HG03045 (cell line): ENCODE data around the gene SPDYE17.
"Not testable (repeated sequence)": the region's sequence is repeated elsewhere in the genome, so short reads cannot be mapped to it uniquely, and the experiment has no call there.

Experiments used
- ATAC-seq: cut with Tn5 transposase; IDR thresholded peaks from one replicate; pipeline ENCODE4 v1.9.1; 2021; ENCODE audit warnings: mild to moderate bottlenecking, moderate library complexity; ENCODE audit not compliant: unreplicated experiment

The SPDYE17 gene, protein sequence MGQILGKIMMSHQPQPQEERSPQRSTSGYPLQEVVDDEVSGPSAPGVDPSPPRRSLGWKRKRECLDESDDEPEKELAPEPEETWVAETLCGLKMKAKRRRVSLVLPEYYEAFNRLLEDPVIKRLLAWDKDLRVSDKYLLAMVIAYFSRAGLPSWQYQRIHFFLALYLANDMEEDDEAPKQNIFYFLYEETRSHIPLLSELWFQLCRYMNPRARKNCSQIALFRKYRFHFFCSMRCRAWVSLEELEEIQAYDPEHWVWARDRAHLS

DNA sequence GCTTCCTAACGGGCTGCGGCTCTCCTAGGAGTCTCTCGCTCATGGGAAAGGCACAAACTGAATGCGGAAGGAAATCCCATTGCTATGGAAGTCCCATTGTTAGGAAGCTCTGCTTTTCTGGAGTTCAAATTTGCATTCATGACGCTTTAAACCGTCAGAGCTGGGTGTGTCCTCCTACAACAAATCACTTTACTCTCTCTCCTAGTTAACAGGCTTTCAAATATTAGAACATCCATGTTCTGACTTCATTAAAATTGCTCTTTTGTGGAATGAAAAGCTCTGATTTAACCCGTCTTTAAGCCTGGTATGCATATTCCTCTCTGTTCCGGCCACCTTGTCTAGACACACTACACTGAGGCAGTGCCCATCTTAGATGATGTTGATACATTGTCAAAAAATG, at the start of gene SPDYE17:
Gene SPDYE17 (minus strand): TSS at position 101 of the 400 bp plus-strand sequence. CDS start 1,791 bp downstream, outside the sequence.
- ATAC-seq = not testable (repeated sequence)

GRCh38 chr7:77080236-77080635, 48.1 kb upstream of the SPDYE17 start:
- ATAC-seq = not testable (repeated sequence)

GRCh38 chr7:77079624-77080023, 47.5 kb upstream of the SPDYE17 start:
- ATAC-seq = not testable (repeated sequence)

GRCh38 chr7:77079112-77079511, 47.0 kb upstream of the SPDYE17 start:
- not testable (repeated sequence) for ATAC-seq

DNA sequence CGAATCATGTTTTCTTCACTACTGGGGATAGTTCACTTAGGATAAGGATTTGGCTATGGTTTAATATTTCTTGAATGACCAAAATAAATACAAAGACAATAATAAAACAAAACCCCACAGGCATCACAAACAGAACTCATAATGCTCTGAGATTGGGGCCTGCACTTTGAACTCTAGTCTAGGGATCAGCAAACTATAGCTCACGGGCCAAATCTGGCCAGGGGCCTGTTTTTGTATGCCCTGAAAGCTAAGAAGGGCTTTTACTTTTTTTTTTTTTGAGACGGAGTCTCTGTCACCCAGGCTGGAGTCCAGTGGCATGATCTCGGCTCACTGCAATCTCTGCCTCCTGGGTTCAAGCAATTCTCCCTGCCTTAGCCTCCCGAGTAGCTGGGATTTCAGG, 44.9 kb upstream of the SPDYE17 start:
- not testable (repeated sequence) for ATAC-seq

DNA sequence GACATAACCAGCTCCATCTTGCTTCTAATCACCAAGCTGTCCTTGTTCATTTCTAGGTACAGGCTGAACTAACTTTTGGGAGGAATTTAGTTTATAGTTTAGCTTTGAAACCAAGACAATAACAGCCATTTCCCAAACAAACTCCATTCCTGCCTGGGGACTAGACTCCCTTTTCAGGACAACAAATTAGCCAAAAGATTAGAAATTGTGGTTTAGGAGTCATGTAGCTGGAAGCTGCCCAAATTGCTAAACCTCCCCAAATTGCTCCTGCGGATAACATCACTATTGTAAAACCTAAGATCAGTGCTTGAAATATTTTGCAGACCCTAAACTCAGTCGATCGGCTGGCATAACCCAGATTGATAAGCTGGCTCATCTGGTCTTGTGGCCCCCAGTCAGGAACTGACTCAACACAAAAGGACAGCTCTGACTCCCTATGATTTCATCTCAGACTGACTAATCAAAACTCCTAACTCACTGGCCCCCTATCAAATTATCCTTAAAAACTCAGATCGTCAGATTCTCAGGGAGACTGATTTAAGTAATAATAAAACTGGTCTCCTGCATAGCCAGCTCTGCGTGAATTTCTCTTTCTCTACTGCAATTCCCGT, 42.7 kb upstream of the SPDYE17 start:
- not testable (repeated sequence) for ATAC-seq

GRCh38 chr7:77071108-77071507, 38.9 kb upstream of the SPDYE17 start:
- not testable (repeated sequence) for ATAC-seq

DNA sequence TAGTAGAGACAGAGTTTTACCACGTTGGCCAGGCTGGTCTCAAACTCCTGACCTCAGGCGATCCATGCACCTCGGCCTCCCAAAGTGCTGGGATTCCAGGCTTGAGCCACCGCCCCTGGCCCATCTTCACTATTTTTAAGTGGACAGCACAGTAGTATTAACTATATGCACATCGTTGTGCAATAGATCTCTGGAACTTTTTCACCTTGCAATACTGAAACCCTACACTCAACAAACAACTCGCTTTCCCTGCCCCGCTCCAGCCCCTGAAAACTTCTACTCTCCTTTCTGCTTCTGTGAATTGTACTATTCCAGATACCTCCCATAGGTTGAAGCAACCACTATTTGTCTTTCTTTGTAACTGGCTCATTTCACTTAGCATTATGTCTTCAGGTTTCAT, 33.7 kb upstream of the SPDYE17 start:
- not testable (repeated sequence) for ATAC-seq

DNA sequence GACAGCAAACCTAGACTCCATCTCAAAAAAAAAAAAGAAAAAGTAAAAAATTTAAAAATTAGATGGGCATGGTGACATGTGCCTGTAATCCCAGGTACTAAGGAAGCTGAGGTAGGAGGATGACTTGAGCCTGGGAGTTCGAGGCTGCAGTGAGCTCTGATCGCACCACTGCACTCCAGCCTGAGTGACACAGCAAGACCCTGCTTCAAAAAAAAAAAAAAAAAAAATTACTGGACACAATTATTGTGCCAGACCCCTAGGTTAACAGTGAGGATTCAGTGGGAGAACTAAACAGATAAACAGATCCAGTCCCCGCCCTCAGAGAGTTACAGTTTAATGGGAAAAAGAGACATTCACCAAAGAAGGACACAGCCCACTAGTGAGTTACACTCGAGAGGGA, 31.6 kb upstream of the SPDYE17 start:
- ATAC-seq = not testable (repeated sequence)

GRCh38 chr7:77062557-77062956, 30.4 kb upstream of the SPDYE17 start, which contains the start of gene SPDYE18:
SPDYE18 (minus strand) TSS chr7:77062558; CDS start chr7:77060512, 2,046 bp downstream.
- ATAC-seq = not testable (repeated sequence)

- ATAC-seq = not testable (repeated sequence)
Observed at GRCh38 chr7:77026349-77026748, 5.8 kb downstream of the SPDYE17 start.

DNA sequence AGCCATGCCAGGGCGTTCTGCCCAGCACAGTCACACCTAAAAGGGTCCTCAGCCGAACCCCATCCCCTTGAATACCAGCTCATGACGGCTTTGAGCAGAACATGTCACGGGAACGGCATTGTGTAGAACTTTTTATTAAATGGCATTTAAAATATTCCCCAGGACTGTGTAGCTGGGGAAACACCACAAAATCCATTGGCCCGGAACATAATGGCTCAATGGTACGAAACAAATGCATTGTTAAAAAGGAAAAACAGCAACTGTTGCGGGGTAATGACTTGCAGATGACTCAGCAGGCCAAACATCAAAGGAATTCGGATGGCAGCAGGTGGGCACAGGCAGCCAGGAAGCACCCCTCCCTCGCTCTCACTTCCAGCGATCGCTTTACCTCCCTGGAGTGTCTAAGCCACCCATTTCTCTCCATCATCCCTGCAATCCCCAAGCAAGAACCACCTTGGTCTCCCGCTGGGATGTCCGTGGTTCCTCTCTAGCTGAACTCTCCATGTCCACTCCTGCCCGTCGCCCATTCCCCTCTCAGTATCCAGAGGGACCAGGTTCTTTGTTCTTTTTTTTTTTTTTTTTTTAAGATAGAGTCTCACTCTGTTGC, 22.0 kb downstream of the SPDYE17 start:
- ATAC-seq = not testable (repeated sequence)

DNA sequence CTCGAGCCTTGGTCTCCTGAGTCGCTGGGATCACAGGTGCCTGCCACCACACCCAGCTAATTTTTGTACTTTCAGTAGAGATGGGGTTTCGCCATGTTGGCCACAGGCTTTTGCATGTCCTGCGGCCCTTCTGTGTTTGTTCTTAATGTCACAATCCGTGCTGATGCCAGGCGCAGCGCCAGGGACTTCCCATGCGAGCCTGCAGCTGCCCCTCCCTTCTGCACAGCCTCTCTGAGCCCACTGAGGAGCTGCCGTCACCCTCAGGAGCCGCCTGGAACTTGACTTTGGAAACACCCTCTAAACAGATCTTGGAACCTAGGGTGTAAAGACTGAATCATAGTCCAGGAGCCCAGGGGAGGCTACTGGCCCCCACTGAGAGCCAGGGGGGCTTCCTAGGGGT, 24.2 kb downstream of the SPDYE17 start:
- not testable (repeated sequence) for ATAC-seq

- ATAC-seq = not testable (repeated sequence)
Observed at GRCh38 chr7:77006127-77007110, 25.7 kb downstream of the SPDYE17 start.

DNA sequence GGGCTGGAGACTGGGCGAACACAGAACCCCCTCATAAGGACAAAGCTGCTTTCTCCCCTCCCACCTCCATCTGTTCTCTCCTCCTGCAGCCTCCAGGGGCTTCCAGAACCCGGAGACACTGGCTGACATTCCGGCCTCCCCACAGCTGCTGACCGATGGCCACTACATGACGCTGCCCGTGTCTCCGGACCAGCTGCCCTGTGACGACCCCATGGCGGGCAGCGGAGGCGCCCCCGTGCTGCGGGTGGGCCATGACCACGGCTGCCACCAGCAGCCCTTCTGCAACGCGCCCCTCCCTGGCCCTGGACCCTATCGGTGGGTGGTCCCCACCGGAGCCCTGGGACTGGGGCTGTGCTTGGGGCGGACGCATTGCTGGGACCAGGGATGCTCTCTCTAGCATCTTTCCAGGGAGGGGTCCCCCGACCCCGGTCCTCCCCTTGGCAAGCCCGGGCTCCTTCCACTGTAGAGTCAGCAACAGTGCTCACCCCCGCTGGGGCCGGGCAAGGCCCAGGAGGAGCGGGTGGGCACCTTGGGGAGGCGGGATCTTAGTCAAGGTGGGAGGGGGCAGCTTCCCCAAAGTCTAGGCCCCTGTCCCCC, 26.6 kb downstream of the SPDYE17 start:
- not testable (repeated sequence) for ATAC-seq

GRCh38 chr7:77004151-77004550, 28.0 kb downstream of the SPDYE17 start:
- ATAC-seq = not testable (repeated sequence)

- not testable (repeated sequence) for ATAC-seq
Observed at GRCh38 chr7:77003241-77003640, 28.9 kb downstream of the SPDYE17 start.

GRCh38 chr7:77002678-77003233, 29.4 kb downstream of the SPDYE17 start:
- not testable (repeated sequence) for ATAC-seq

DNA sequence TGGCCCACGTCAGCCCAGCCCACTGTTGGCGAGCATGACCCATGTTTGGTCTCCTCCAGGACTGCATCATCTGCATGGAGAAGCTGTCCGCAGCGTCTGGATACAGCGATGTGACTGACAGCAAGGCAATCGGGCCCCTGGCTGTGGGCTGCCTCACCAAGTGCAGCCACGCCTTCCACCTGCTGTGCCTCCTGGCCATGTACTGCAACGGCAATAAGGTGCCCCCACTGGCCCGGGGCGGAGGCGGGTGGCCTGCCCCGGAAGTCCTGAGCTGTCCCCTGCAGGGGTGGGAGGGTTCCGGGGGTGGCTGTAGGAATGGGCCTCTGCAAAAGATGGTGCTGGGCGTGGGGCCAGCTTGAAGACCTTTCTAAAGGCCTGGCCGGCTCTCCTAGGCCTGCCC, 30.1 kb downstream of the SPDYE17 start:
- ATAC-seq = not testable (repeated sequence)
